Measurements from ENCODE around the gene GIT2. TPM values are rescaled to one million over a fixed set of nuclear protein-coding genes. Genes with fewer than 3 reads are reported as not detected.

Gene GIT2
- total and polyA plus RNA-seq, 2 experiments from 2014 or later = 26.4 to 42.1 TPM

GRCh38 chr12:109950625-109951024, 45.5 kb downstream of the GIT2 start:
- Histone ChIP-seq H3K4me3 (no peak overlapping the region), H2AFZ (no peak overlapping the region), H3K79me2 (ENCODE audit: insufficient read depth) (0 out of 2 replicates have a peak, but pooled peaks cover 5% of the 10 kb centered on the region), H3K9ac (no peak overlapping the region), H4K20me1 (ENCODE audit: insufficient read depth) (no peaks in the 10 kb centered on the region), H3K27me3 (replicated peaks; ENCODE audit: insufficient read depth) (no peaks in the 10 kb centered on the region), H3K9me2 (ENCODE audit: insufficient read depth) (no peaks in the 10 kb centered on the region), H3K9me3 (ENCODE audit: low read depth) (no peaks in the 10 kb centered on the region), H3K4me2 (ENCODE audit: unreplicated experiment) (peak overlapping the region; percentile 13), H3F3A (ENCODE audit: insufficient read depth) (peaks cover 64% of the 10 kb centered on the region), H3K27ac (peak overlapping the region; percentile 81), H3K36me3 (ENCODE audit: low read depth) (peaks cover 38% of the 10 kb centered on the region), H3K4me1 (ENCODE audit: insufficient read depth) (peaks cover 65% of the 10 kb centered on the region)
- DNase-seq = no peak
- in situ Hi-C loops (cut with MboI) = no loop called here
- TF ChIP-seq EZH2 (IDR thresholded peaks at IDR 0.05; ENCODE audit: insufficient read depth, poor library complexity, severe bottlenecking) = no peak
- no peak for TF ChIP-seq EZH2phosphoT487 (IDR thresholded peaks at IDR 0.05; ENCODE audit: insufficient read depth, low read depth)

GRCh38 chr12:109949089-109949488, 47.1 kb downstream of the GIT2 start:
- in situ Hi-C loops (cut with MboI) = no loop called here
- Histone ChIP-seq H3K4me2 (ENCODE audit: unreplicated experiment) (peak overlapping the region; percentile 63), H3K79me2 (ENCODE audit: insufficient read depth) (0 out of 2 replicates have a peak, but pooled peaks cover 7% of the 10 kb centered on the region)

DNA sequence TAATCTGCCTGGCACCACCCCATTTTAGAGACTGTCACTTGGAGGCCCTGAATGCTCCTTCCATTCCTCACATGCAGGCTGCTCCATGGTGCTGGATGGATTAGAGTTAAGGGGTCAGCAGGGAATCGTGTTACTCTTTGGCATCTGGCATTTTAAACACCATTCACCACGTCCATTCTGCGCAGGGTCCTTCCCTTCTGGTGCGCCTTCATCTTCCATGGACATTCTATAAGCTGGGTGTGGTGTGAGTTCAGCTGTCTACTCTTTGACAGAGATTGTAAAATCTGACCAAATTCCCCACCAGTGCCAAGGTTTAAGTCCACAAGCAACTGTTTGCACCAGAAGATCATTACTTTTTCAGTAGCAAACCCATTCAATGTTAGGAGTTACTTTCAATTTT, 47.8 kb downstream of the GIT2 start:
- H3F3A ChIP-seq (ENCODE audit: insufficient read depth) = peaks cover 60% of the 10 kb centered on the region
- 0 out of 2 replicates have a peak, but pooled peaks cover 7% of the 10 kb centered on the region for H3K79me2 ChIP-seq (ENCODE audit: insufficient read depth)
- no peak overlapping the region for H3K4me3 ChIP-seq
- 73 to 75% methylated on average over 4 of the region's 4 CpGs for WGBS, 2 experiments (ENCODE audit: low coverage in 1 of 2, low lambda C conversion rate in 2 of 2, missing lambda C conversion rate in 2 of 2)
- H3K9me2 ChIP-seq (ENCODE audit: insufficient read depth) = no peaks in the 10 kb centered on the region
- in situ Hi-C loops (cut with MboI) = no loop called here
- no peak for DNase-seq
- H3K27me3 ChIP-seq (replicated peaks; ENCODE audit: insufficient read depth) = no peaks in the 10 kb centered on the region
- peak overlapping the region; percentile 15; the same call in 1 of the 2 replicates for H3K27ac ChIP-seq
- TF ChIP-seq EZH2phosphoT487 (IDR thresholded peaks at IDR 0.05; ENCODE audit: insufficient read depth, low read depth) = no peak
- no peak overlapping the region for H3K9ac ChIP-seq
- no peaks in the 10 kb centered on the region for H4K20me1 ChIP-seq (ENCODE audit: insufficient read depth)
- no peak overlapping the region for H2AFZ ChIP-seq
- peaks cover 38% of the 10 kb centered on the region for H3K36me3 ChIP-seq (ENCODE audit: low read depth)
- peak overlapping the region; percentile 63 for H3K4me2 ChIP-seq (ENCODE audit: unreplicated experiment)
- no peaks in the 10 kb centered on the region for H3K9me3 ChIP-seq (ENCODE audit: low read depth)
- H3K4me1 ChIP-seq (ENCODE audit: insufficient read depth) = peaks cover 65% of the 10 kb centered on the region

More at GRCh38 chr12:109949089-109949488, 47.1 kb downstream of the GIT2 start:
- DNase-seq = peak; percentile 52
- TF ChIP-seq EZH2phosphoT487 (IDR thresholded peaks at IDR 0.05; ENCODE audit: insufficient read depth, low read depth) = no peak
- TF ChIP-seq EZH2 (IDR thresholded peaks at IDR 0.05; ENCODE audit: insufficient read depth, poor library complexity, severe bottlenecking) = no peak
- 0 to 8% methylated on average over 1 of the region's 1 CpG for WGBS, 2 experiments (ENCODE audit: low coverage in 1 of 2, low lambda C conversion rate in 2 of 2, missing lambda C conversion rate in 2 of 2)
- Histone ChIP-seq H3K36me3 (ENCODE audit: low read depth) (peaks cover 38% of the 10 kb centered on the region), H3K9me3 (ENCODE audit: low read depth) (no peaks in the 10 kb centered on the region), H3K4me1 (ENCODE audit: insufficient read depth) (peaks cover 65% of the 10 kb centered on the region), H3F3A (ENCODE audit: insufficient read depth) (peaks cover 64% of the 10 kb centered on the region), H4K20me1 (ENCODE audit: insufficient read depth) (no peaks in the 10 kb centered on the region), H3K4me3 (no peak overlapping the region), H3K9me2 (ENCODE audit: insufficient read depth) (no peaks in the 10 kb centered on the region), H3K9ac (no peak overlapping the region), H3K27me3 (replicated peaks; ENCODE audit: insufficient read depth) (no peaks in the 10 kb centered on the region), H3K27ac (peak overlapping the region; percentile 15), H2AFZ (no peak overlapping the region)

GRCh38 chr12:109947521-109947920, 48.6 kb downstream of the GIT2 start:
- no peaks in the 10 kb centered on the region for H3K9me3 ChIP-seq (ENCODE audit: low read depth)
- in situ Hi-C loops (cut with MboI) = no loop called here
- peaks cover 51% of the 10 kb centered on the region for H3F3A ChIP-seq (ENCODE audit: insufficient read depth)
- 0 out of 2 replicates have a peak, but pooled peaks cover 7% of the 10 kb centered on the region for H3K79me2 ChIP-seq (ENCODE audit: insufficient read depth)
- TF ChIP-seq EZH2 (IDR thresholded peaks at IDR 0.05; ENCODE audit: insufficient read depth, poor library complexity, severe bottlenecking) = no peak
- no peak for TF ChIP-seq EZH2phosphoT487 (IDR thresholded peaks at IDR 0.05; ENCODE audit: insufficient read depth, low read depth)
- H3K27me3 ChIP-seq (replicated peaks; ENCODE audit: insufficient read depth) = no peaks in the 10 kb centered on the region
- WGBS, 2 experiments (ENCODE audit: low coverage in 1 of 2, low lambda C conversion rate in 2 of 2, missing lambda C conversion rate in 2 of 2) = 22 to 26% methylated on average over 3 of the region's 3 CpGs
- peak overlapping the region; percentile 19 for H3K9ac ChIP-seq
- H3K36me3 ChIP-seq (ENCODE audit: low read depth) = peaks cover 37% of the 10 kb centered on the region
- H3K9me2 ChIP-seq (ENCODE audit: insufficient read depth) = no peaks in the 10 kb centered on the region
- peak overlapping the region; percentile 20; the same call in 1 of the 2 replicates for H3K4me3 ChIP-seq
- peak overlapping the region; percentile 72 for H3K27ac ChIP-seq
- peaks cover 59% of the 10 kb centered on the region for H3K4me1 ChIP-seq (ENCODE audit: insufficient read depth)
- H3K4me2 ChIP-seq (ENCODE audit: unreplicated experiment) = peak overlapping the region; percentile 63
- peak overlapping the region; percentile 24; the same call in 1 of the 2 replicates for H2AFZ ChIP-seq
- DNase-seq = peak; percentile 75
- H4K20me1 ChIP-seq (ENCODE audit: insufficient read depth) = no peaks in the 10 kb centered on the region
